WTC11 (cell line): ENCODE data around the gene PSEN1.

Experiments
- IRF2 ChIP-seq: sonication (generic); formaldehyde crosslinking; IDR thresholded peaks from 2 replicates; pipeline ENCODE4 v1.8.0; 2022; ENCODE audit warnings: low read depth, missing genetic modification reagents, borderline replicate concordance
- TF ChIP-seq, protein P1 (sequence below): fragments of 200-600 bp; IDR thresholded peaks from 2 replicates; pipeline ENCODE4 v1.8.0; 2022; ENCODE audit warnings: antibody characterized with exemption

DNA sequence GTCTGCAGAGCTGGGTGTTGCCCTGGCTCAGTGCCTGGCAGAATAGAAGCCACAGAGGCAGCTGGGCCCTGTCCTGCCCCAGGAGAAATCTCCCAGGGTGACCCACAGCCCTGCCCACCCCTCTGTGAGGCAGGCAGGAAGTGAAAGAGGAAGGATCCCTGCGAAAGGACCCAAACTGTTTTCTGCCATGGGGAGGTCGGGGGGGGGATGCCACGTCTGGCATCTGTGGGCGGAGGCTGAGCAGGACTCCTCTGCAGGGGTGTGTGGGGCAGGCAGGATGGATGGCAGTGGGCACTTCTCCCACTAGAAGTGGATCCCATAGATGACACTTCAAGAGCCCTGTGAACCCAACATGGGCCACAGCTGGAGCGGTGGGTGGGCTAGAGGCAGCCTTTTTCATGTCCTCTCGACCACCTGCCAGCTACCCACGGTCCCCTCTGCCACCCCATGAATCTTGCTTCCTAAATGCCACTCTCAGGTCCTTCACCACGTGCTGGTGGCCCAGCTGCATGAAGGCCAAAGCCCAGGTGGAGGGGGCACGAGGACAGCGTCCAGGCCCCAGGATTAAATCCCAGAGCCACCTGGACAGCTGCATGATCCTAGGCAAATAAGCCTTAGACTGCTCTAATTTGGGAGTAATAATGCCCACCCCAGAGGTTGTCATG lies 104.6 kb downstream of the PSEN1 start:
- TF ChIP-seq, protein P1, sequence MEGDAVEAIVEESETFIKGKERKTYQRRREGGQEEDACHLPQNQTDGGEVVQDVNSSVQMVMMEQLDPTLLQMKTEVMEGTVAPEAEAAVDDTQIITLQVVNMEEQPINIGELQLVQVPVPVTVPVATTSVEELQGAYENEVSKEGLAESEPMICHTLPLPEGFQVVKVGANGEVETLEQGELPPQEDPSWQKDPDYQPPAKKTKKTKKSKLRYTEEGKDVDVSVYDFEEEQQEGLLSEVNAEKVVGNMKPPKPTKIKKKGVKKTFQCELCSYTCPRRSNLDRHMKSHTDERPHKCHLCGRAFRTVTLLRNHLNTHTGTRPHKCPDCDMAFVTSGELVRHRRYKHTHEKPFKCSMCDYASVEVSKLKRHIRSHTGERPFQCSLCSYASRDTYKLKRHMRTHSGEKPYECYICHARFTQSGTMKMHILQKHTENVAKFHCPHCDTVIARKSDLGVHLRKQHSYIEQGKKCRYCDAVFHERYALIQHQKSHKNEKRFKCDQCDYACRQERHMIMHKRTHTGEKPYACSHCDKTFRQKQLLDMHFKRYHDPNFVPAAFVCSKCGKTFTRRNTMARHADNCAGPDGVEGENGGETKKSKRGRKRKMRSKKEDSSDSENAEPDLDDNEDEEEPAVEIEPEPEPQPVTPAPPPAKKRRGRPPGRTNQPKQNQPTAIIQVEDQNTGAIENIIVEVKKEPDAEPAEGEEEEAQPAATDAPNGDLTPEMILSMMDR = no peak
- TF ChIP-seq IRF2 (CRISPR knock-in tag) = no peak
